Sigmoid colon (tissue), 7 donors: ENCODE results near the gene SLC25A51. TPM values are rescaled to one million over a fixed set of nuclear protein-coding genes. Genes with fewer than 3 reads are reported as not detected.

ENCODE experiments used
- DNase-seq: peaks from one replicate; pipeline ENCODE4 v3.0.0-alpha.2; 2019
- H3K27ac ChIP-seq, 4 donors: fragments of 200-600 bp; sonication (generic); one replicate each; pipeline ENCODE4 v1.5.1; 2016 to 2019; ENCODE audit warnings: mild to moderate bottlenecking in 1 of 4
- H3K27me3 ChIP-seq, 3 donors: fragments of 200-600 bp; sonication (generic); one replicate each; pipeline ENCODE4 v1.5.1; 2019; ENCODE audit warnings: mild to moderate bottlenecking in 1 of 3
- H3K36me3 ChIP-seq, 4 donors: fragments of 200-600 bp; sonication (generic); one replicate each; pipeline ENCODE4 v1.5.1; 2016 to 2019
- H3K4me1 ChIP-seq, 4 donors: fragments of 200-600 bp; sonication (generic); one replicate each; pipeline ENCODE4 v1.5.1; 2017 to 2019
- H3K4me3 ChIP-seq, 4 donors: fragments of 200-600 bp; sonication (generic); one replicate each; pipeline ENCODE4 v1.5.1; 2017 to 2019; ENCODE audit warnings: mild to moderate bottlenecking in 2 of 4, moderate library complexity in 1 of 4
- H3K9me3 ChIP-seq, 4 donors: fragments of 200-600 bp in 3 of 4; sonication (generic) in 3 of 4; one replicate each; pipeline versions ENCODE4 v1.5.1 to v1.6.1; 2013 to 2019
- CTCF ChIP-seq, 4 experiments: fragments of 450-650 bp in 3 of 4; fragments of 200-600 bp in 1 of 4; IDR thresholded peaks; one replicate each; pipeline ENCODE4 v1.5.1; 2016 to 2019; ENCODE audit warnings: antibody characterized with exemption in 4 of 4, mild to moderate bottlenecking in 3 of 4, moderate library complexity in 2 of 4
- EP300 ChIP-seq, 4 donors: sonication (generic); formaldehyde crosslinking; IDR thresholded peaks; one replicate each; pipeline ENCODE4 v1.6.1; 2017; ENCODE audit warnings: antibody characterized with exemption in 4 of 4
- POLR2A ChIP-seq, 2 donors: fragments of 450-650 bp; IDR thresholded peaks; one replicate each; pipeline ENCODE4 v1.6.1; 2016; ENCODE audit warnings: antibody characterized with exemption in 2 of 2, mild to moderate bottlenecking in 2 of 2, moderate library complexity in 2 of 2
- POLR2AphosphoS5 ChIP-seq, 4 donors: sonication (generic); formaldehyde crosslinking; IDR thresholded peaks; one replicate each; pipeline ENCODE4 v1.6.1; 2017; ENCODE audit warnings: antibody characterized with exemption in 4 of 4
- WGBS, 2 donors: extraction: QIAGEN DNeasy Blood & Tissue Kit; methylation state at CpG; one replicate each; pipeline ENCODE4 v1.1.7; 2013; 5-methylcytosine and 5-hydroxymethylcytosine counted together
- intact Hi-C: fragments of 100-400 bp; cut with DNase I; formaldehyde crosslinking; loops from one replicate; pipeline ENCODE4 v1.15.1; 2023
- polyA plus RNA-seq, 3 donors: library from polyadenylated mRNA; stranded (reverse); fragments of 200-250 nt; gene quantifications; one replicate each; pipeline ENCODE4 v1.2.3, GENCODE V29; 2013
- total RNA-seq, 4 donors: library from RNA; depleted of rRNA; stranded (reverse); fragments of >200 nt; gene quantifications; one replicate each; pipeline ENCODE4 v1.1.0, GENCODE V29; 2016
- donor health status: healthy with polysubstance abuse.
- donor health status: Bipolar disorder and iron deficiency.
- donor health status: healthy.

Gene SLC25A51
- total and polyA plus RNA-seq, 7 donors = 4.2 to 31.0 (median 19.3) TPM

DNA sequence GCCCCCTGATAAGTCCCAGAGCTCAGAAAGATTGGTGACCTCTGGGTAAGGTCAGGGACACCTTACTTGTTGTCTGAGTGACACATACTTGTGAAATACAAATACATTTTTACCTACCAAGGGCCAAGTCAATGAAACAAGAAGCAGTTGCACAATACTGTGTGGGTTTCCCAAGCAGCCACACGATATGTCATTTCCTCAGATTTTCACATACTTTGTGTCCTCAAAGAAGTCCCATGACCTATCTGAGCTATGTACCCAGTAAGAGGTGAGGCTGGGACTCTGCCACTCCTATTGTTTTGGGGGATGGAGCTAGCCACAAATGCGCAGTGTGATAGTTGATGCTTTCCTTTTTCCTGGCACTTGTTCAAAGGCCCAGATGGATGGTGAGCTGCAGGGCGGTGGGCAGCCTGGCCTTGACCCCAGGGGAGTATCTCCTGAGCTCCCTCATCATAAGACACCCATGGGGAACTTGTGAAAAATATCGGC, 4.8 kb upstream of the SLC25A51 start:
- no peaks in the 10 kb centered on the region for H3K9me3 ChIP-seq
- TF ChIP-seq POLR2A (IDR thresholded peaks at IDR 0.05) (no peak), POLR2AphosphoS5 (IDR thresholded peaks at IDR 0.05) (no peak), CTCF (IDR thresholded peaks at IDR 0.05) (no peak), EP300 (IDR thresholded peaks at IDR 0.05) (no peak)
- intact Hi-C loops = loop anchor here (10.0 kb wide), 2 partner anchors 334 to 424 kb away; partner anchors contain the start of genes FBXO10 and POLR1E
- H3K4me1 ChIP-seq = peaks cover 0 to 15% (median 9%) of the 10 kb centered on the region in 4 donors
- peak; percentile 35 for DNase-seq
- H3K36me3 ChIP-seq = no peaks in the 10 kb centered on the region
- H3K27ac ChIP-seq = no peak overlapping the region
- no peak overlapping the region for H3K4me3 ChIP-seq
- H3K27me3 ChIP-seq = no peaks in the 10 kb centered on the region
- 82 to 83% methylated on average over 4 of the region's 4 CpGs for WGBS, 2 donors

- intact Hi-C loops = loop anchor here (10.0 kb wide), 2 partner anchors 333 to 423 kb away; partner anchors contain the start of genes FBXO10 and POLR1E
- Histone ChIP-seq H3K9me3 (no peaks in the 10 kb centered on the region), H3K36me3 (no peaks in the 10 kb centered on the region), H3K4me3 (no peak overlapping the region), H3K4me1 (peaks cover 0 to 12% (median 9%) of the 10 kb centered on the region in 4 donors), H3K27me3 (no peaks in the 10 kb centered on the region), H3K27ac (no peak overlapping the region)
- TF ChIP-seq EP300 (IDR thresholded peaks at IDR 0.05) = no peak
- TF ChIP-seq CTCF (IDR thresholded peaks at IDR 0.05) = no peak
- TF ChIP-seq POLR2AphosphoS5 (IDR thresholded peaks at IDR 0.05) = no peak
- TF ChIP-seq POLR2A (IDR thresholded peaks at IDR 0.05) = no peak
- WGBS, 2 donors = 68 to 83% methylated on average over 4 of the region's 4 CpGs
- no peak for DNase-seq
Observed at GRCh38 chr9:37908283-37908682, 4.4 kb upstream of the SLC25A51 start.

- WGBS, 2 donors = 92 to 93% methylated on average over 11 of the region's 11 CpGs
- Histone ChIP-seq H3K4me3 (no peak overlapping the region), H3K27ac (no peak overlapping the region), H3K9me3 (no peaks in the 10 kb centered on the region), H3K4me1 (peaks cover 0 to 26% (median 23%) of the 10 kb centered on the region in 4 donors), H3K36me3 (no peaks in the 10 kb centered on the region), H3K27me3 (no peaks in the 10 kb centered on the region)
- intact Hi-C loops = loop anchor here (10.0 kb wide), 2 partner anchors 332 to 422 kb away; partner anchors contain the start of genes FBXO10 and POLR1E
- peak; percentile 47 for DNase-seq
- TF ChIP-seq EP300 (IDR thresholded peaks at IDR 0.05) (no peak), POLR2A (IDR thresholded peaks at IDR 0.05) (no peak), CTCF (IDR thresholded peaks at IDR 0.05) (no peak), POLR2AphosphoS5 (IDR thresholded peaks at IDR 0.05) (no peak)
Observed at GRCh38 chr9:37906312-37907239, 2.6 kb upstream of the SLC25A51 start.

DNA sequence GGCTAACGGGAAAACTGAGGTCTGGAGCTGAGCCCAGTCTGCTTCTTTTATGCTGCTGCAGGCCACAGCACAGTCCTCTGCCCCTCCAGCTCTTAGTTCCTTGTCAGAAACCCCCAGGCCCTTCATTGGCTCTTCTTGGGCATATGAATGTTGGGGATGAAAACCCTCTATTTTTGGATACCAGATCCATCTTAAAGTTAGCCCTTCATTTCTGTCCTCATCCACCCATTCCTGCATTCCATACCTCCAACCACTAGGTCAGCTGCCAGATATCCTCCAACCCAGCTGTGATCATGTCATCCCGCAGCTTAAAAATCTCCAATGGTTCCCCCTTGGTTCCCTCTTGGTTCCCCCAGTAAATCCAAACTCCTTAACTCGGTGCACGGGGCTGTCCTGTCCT, 1.8 kb upstream of the SLC25A51 start:
- no peaks in the 10 kb centered on the region for H3K27me3 ChIP-seq
- H3K4me1 ChIP-seq = peaks cover 0 to 28% (median 24%) of the 10 kb centered on the region in 4 donors
- intact Hi-C loops = loop anchor here (2.0 to 10.0 kb wide), 4 partner anchors 163 to 457 kb away; partner anchors contain the start of genes FBXO10, POLR1E and SHB
- no peak for TF ChIP-seq POLR2A (IDR thresholded peaks at IDR 0.05)
- TF ChIP-seq POLR2AphosphoS5 (IDR thresholded peaks at IDR 0.05) = no peak
- TF ChIP-seq CTCF (IDR thresholded peaks at IDR 0.05) = no peak
- TF ChIP-seq EP300 (IDR thresholded peaks at IDR 0.05) = no peak
- no peaks in the 10 kb centered on the region for H3K36me3 ChIP-seq
- H3K27ac ChIP-seq = no peak overlapping the region
- peak; percentile 36 for DNase-seq
- H3K9me3 ChIP-seq = no peaks in the 10 kb centered on the region
- 95% methylated on average over 4 of the region's 4 CpGs for WGBS, 2 donors
- H3K4me3 ChIP-seq = no peak overlapping the region
